ENCODE results near the gene ARL4D.
"Not testable (repeated sequence)": the region's sequence is repeated elsewhere in the genome, so short reads cannot be mapped to it uniquely, and the experiment has no call there.

Gene ARL4D, protein sequence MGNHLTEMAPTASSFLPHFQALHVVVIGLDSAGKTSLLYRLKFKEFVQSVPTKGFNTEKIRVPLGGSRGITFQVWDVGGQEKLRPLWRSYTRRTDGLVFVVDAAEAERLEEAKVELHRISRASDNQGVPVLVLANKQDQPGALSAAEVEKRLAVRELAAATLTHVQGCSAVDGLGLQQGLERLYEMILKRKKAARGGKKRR

DNA sequence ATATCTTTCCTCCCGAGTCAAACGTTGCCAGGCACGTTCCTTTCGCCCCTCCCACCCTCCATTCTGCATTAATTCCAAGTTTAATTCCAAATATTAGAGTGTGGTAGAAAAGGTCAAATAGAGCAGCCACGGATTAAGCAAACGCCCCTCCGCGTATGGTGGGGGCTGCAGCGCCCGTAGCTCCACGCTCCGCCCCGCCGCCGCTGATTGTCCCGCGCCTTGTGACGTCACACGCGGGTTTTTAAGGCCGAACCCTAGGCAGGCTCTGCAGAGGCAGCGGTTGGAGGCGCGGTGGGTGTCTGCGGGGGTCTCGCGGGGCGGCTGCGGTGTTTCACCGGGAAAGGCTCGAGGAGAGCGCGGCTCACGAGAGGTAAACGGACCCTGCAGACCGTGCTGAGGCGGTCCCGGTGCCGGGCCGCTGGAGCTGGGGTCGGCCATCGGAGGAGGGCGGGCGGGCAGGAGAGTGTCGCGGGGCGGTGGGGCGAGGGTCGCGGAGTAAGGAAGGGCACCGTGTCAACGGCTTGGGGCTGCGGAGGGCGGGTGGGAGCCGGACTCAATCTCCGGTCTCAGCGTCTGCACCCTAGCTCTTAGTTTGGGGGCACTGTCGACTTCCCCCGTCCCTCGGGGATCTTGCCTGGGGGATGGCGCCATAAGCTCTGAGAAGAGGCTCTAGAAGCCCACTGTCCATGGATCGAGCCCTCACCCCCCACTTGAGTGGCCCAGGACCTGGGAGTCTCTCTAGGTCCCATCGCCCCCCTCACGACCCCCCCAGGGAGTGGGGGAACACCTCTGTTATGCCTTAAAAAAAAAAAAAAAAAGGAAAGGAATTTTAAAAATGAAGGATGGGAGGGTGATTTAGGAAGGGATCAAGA is at the start of gene ARL4D:
Gene ARL4D, plus strand, starts transcription at position 270 of the 872 bp plus-strand sequence. CDS start 740 bp downstream, outside the sequence.
- DNase-seq (ENCODE audit: low read depth in 3 of 3), result peak; percentile 56 to 74 (median 62)

GRCh38 chr17:43349142-43349541 is 49.7 kb upstream of the ARL4D start:
- no peak for DNase-seq (ENCODE audit: low read depth in 3 of 3)

DNA sequence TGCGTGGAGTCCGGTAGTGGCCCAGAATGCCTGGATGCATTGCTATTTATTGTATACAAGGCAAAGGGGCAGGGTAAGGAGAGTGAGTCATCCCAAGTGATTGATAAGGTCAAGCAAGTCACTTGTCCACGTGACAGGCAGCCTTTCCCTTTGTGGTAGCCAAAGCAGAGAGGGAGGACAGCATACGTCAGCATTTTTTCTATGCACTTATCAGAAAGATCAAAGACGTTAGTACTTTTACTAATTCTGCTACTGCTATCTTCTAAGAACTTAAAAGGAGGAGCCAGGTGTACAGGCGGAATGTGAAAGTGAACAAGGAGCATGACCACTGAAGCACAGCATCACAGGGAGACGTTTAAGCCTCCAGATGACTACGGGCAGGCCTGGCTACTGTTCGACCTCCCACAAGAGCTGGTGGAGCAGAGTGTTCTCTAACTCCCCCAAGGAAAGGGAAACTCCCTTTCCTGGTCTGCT is 47.9 kb upstream of the ARL4D start:
- no peak for DNase-seq (ENCODE audit: low read depth in 3 of 3)

DNA sequence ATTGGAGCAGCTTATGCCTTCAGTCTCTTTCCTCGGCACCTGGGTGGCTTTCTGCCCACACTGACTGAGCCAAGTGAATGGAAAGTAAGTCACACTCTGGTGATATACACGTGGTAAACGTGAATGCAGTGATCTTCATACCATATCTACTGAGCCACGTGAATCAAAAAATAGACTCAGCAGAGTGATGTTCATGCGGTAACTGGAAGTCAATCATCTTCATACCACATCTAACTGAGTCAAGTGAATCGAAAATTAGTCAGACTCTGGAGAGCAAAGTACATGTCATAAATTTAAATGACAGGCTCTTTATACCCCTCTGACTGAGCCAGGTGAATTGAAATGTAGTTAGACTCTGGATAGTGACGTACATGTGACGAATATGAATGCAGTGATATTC is 47.1 kb upstream of the ARL4D start:
- DNase-seq (ENCODE audit: low read depth in 3 of 3), result no peak

DNA sequence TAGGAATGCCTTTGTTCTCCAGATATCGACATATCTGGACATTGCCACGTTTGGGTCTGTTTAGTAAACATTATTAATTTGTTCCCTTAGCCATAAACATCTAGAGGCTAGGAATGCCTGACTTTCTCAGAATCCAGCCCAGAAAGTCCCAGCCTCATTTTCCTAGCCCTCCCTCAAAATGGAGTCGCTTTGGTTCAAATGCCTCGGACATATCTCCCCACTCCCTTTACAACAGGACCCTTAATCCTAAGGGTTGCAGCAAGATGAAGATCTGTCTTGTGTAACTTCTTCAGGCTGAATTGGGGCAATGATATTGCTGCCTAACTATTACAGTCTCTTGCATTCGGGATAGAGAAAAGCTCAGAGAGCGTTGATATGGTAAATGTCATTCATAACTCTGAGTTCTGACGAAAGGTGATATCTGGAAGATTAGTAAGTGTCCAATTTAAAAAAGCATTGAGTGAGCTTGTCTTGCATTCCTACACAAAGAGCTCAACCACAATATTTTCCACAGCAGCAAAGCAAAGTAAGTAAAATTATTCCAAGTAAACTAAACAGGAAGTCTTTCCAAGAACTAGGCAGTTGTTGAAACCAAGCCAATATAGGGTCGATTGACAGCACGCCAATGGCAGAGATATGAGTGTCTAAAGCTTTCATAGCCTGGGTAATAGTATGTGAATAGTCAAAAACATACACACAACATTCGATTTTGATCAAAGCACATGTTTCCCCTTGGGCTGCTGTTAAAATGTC is 46.0 kb upstream of the ARL4D start:
- DNase-seq (ENCODE audit: low read depth in 3 of 3), result no peak

- no peak for DNase-seq (ENCODE audit: low read depth in 3 of 3)
Observed at GRCh38 chr17:43353393-43353792, 45.4 kb upstream of the ARL4D start.

DNA sequence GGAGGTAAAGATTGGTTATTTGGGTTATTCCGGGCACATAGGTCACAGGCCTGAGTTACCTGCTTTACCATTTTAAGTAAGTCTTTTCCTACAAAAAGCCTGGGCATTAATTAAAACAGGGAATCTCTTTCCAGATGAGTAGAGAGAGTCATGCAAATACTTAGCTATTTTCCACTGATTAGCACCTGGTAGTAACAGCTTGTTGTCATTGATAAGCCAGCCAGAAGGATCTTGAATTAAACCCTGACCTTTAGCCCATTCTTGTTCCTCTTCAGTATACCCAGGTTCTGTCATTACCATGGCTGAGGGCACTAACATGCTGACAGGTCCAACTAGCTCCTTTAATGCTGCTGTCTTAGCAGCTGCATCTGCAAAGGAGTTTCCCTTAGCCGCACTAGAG is 44.4 kb upstream of the ARL4D start:
- no peak for DNase-seq (ENCODE audit: low read depth in 3 of 3)

GRCh38 chr17:43356450-43356849 is 42.3 kb upstream of the ARL4D start:
- no peak for DNase-seq (ENCODE audit: low read depth in 3 of 3)

GRCh38 chr17:43356999-43357398 is 41.8 kb upstream of the ARL4D start:
- no peak for DNase-seq (ENCODE audit: low read depth in 3 of 3)

DNA sequence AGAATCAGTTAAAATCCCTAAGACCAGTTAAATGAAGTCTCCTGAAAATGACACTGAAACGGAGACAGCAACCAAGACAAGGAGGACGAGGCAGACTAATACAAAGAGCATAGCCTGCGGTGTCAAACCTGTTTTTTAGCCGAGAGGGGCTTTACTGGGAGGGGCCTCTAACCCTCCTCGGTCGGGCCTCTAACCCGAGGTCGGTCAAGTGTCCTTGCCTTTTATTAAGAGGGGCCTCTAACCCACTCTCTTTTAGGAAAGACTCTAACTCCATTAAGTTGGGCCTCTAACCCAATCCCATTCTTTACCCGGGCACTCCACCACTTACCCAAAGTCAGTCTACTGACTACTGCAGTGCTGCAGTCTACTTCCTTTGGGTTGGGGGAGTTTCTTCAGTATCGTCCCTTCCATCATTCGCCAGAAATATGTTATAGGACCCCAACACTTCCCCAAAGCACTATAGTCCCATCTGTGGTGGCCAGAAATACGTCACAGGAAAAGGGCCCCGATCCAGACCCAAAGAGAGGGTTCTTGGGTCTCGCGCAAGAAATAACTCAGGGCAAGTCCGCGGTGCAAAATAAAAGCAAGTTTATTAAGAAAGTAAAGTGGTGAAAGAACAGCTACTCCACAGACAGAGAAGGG is 39.2 kb upstream of the ARL4D start:
- DNase-seq (ENCODE audit: low read depth in 3 of 3), result no peak

DNA sequence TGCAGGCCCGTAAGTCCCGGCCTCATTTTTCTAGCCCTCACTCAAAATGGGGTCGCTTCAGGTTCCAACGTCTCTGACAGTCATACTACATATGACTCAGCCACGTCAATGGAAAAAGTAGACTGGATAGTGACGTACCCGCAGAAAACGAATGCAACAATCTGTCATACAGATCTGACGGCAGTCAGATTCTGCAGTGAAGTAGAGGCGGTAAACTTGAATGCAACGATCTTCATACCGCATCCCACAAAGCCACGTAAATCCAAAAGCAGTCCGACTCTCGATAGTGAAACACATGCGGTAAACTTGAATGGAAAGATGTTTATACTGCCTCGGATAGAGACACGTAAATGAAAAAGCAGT is 38.4 kb upstream of the ARL4D start:
- DNase-seq (ENCODE audit: low read depth in 3 of 3), result peak in 2 of 3 donors; percentile 55 to 70

- peak; percentile 81 to 91 (median 82) for DNase-seq (ENCODE audit: low read depth in 3 of 3)
Observed at GRCh38 chr17:43360739-43361505, 37.9 kb upstream of the ARL4D start.

GRCh38 chr17:43363181-43363925 is 35.4 kb upstream of the ARL4D start:
- DNase-seq (ENCODE audit: low read depth in 3 of 3), result no peak

- DNase-seq (ENCODE audit: low read depth in 3 of 3), result no peak
Observed at GRCh38 chr17:43363926-43364285, 34.9 kb upstream of the ARL4D start.

DNA sequence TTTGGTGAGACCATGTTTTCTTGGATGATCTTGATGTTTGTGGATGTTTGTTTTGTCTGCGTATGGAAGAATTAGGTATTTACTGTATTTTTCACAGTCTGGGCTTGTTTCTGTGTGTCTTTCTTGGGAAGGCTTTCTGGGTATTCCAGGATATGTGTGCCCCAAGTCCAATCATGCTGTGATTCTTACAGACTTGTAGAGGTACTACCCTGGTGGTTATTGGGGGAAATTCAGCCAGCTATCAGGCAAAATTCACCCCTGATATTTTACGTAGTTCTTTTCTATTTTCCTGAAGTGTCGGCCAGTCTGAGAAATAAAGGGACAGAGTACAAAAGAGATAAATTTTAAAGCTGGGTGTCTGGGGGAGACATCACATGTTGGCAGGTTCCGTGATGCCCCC is 33.4 kb upstream of the ARL4D start:
- DNase-seq (ENCODE audit: low read depth in 3 of 3), result no peak

- not testable (repeated sequence) for DNase-seq (ENCODE audit: low read depth in 3 of 3)
Observed at GRCh38 chr17:43365921-43366320, 32.9 kb upstream of the ARL4D start.

DNA sequence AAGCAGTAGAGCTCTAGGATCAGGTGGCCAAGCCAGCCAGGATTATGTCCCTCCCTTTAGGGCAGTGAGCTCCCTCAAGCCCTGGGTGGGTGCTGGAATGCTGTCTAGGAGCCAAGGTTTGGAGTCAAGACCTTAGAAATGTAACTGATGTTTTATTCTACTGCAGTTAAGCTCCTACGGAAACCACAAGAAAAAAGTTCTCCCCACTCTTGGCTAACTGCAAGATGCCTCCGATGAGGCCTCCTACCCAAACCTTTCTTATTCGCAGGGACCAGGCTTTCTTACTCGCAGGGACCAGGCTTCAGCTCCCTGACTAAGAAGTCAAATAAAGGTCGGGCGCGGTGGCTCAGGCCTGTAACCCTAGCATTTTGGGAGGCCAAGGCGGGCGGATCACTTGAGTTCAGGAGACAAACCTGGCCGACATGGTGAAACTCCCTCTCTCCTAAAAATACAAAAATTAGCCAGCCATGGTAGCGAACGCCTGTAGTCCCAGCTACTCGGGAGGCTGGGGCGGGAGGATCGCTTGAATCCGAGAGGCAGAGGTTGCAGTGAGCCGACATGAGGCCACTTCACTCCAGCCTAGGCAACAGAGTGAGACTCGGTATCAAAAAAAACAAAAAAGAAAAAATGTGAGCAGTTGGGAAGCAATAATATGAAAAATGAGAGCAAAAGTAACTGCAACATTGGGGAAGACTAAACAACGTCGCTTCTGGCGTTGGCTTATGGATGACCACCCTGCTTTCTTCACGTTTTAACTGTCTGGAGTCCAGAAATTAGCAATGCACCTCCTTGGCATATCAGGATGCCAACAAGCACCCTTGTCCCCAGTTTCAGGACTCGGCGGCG is 31.7 kb upstream of the ARL4D start:
- no peak for DNase-seq (ENCODE audit: low read depth in 3 of 3)

GRCh38 chr17:43367737-43368242 is 31.0 kb upstream of the ARL4D start:
- no peak for DNase-seq (ENCODE audit: low read depth in 3 of 3)

- DNase-seq (ENCODE audit: low read depth in 3 of 3), result peak in 1 of 3 donors; percentile 61
Observed at GRCh38 chr17:43368740-43369506, 29.9 kb upstream of the ARL4D start.

All from stimulated activated CD4-positive, alpha-beta T cell treated with anti-CD3 and anti-CD28 coated beads, TNF-alpha, amount 100 ng/mL, for 48 hours (primary cell).